Measurements from ENCODE around the gene ACOT13. TPM values are rescaled to one million over a fixed set of nuclear protein-coding genes. Genes with fewer than 3 reads are reported as not detected.

Gene ACOT13
- 9.2 TPM for total RNA-seq (2013)
- polyA plus RNA-seq (10 to 100 TPM in 2 of 3 donors, 1 to 10 TPM in 1; 1.7 to 20.1 (median 14.5) TPM), polyA minus RNA-seq (0.83 and 2.0 TPM in 2 replicates), total RNA-seq (1.3 to 7.2 (median 3.7) reads per million in 11 experiments)

DNA sequence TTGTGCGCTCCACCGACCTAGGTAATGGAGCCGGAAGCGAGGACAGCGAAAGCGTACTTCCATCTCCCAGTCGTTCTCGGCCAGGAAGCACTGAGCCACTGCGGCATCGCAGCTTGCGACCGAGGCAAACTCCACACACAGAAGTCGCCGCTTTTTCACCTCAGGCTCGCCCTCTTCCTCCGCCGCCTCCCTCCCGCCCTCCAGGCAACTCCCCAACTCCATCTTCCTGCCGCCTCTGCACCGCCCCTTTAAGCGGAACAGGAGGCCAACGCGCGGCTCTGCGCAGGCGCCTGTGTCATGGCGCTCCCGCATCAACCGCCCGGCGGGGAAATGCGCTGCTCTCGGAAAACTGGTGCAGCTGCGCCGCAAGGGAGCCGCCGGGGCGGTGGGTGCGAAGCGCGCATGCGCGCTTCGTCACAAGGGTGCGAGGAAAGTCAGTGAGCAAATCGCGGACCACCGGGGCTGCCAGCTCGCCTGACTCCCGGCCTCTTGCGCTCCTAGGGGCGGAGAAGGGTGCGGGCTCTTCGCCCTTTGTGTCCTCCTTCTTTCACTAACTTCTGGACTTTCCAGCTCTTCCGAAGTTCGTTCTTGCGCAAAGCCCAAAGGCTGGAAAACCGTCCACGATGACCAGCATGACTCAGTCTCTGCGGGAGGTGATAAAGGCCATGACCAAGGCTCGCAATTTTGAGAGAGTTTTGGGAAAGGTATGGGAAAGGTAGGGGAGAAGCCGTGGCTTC is at the start of gene ACOT13, which contains the start of gene TDP2:
Gene ACOT13 (plus strand): TSS at position 437 of the 737 bp plus-strand sequence. CDS start 187 bp downstream, at position 624.
Gene TDP2 (minus strand): TSS at position 259 of the 737 bp plus-strand sequence. CDS start 37 bp downstream, at position 222.
- peaks cover 49% of the 10 kb centered on the region for H3K79me2 ChIP-seq (ENCODE audit: insufficient read depth, low read length)
- H3K4me1 ChIP-seq (ENCODE audit: control insufficient read depth in 1 of 2, insufficient read depth in 2 of 2, low read length in 2 of 2): peaks cover 21 to 29% of the 10 kb centered on the region in 2 donors
- H3K9ac ChIP-seq (ENCODE audit: insufficient read depth, low read length, poor library complexity, severe bottlenecking): peak within 1 kb of the TSS; percentile 81
- DNase-seq: peak; percentile 96 to 99 (median 96)
- H3K36me3 Mint-ChIP-seq: peaks cover 28 to 34% of the 10 kb centered on the region in 2 donors
- H2AFZ ChIP-seq (ENCODE audit: insufficient read depth, low read depth, low read length, poor library complexity, severe bottlenecking): peak within 1 kb of the TSS; percentile 91
- H3K4me3 ChIP-seq (replicated peaks in 1 of 3; ENCODE audit: low read depth in 2 of 3, low read length in 3 of 3): peak within 1 kb of the TSS; percentile 79 to 99 (median 90)
- TF ChIP-seq, protein P1, sequence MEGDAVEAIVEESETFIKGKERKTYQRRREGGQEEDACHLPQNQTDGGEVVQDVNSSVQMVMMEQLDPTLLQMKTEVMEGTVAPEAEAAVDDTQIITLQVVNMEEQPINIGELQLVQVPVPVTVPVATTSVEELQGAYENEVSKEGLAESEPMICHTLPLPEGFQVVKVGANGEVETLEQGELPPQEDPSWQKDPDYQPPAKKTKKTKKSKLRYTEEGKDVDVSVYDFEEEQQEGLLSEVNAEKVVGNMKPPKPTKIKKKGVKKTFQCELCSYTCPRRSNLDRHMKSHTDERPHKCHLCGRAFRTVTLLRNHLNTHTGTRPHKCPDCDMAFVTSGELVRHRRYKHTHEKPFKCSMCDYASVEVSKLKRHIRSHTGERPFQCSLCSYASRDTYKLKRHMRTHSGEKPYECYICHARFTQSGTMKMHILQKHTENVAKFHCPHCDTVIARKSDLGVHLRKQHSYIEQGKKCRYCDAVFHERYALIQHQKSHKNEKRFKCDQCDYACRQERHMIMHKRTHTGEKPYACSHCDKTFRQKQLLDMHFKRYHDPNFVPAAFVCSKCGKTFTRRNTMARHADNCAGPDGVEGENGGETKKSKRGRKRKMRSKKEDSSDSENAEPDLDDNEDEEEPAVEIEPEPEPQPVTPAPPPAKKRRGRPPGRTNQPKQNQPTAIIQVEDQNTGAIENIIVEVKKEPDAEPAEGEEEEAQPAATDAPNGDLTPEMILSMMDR (IDR thresholded peaks at IDR 0.05): peak; percentile 65
- peaks cover 0 to 9% of the 10 kb centered on the region in 2 donors for H3K9me3 ChIP-seq (replicated peaks in 1 of 2; ENCODE audit: control insufficient read depth in 1 of 2, insufficient read depth in 1 of 2, low read length in 2 of 2)
- H3K36me3 ChIP-seq (replicated peaks in 1 of 2; ENCODE audit: control insufficient read depth in 1 of 2, insufficient read depth in 2 of 2, low read length in 2 of 2): peaks cover 23 to 27% of the 10 kb centered on the region in 2 donors
- no peaks in the 10 kb centered on the region for H3K27me3 ChIP-seq (ENCODE audit: control insufficient read depth in 2 of 2, insufficient read depth in 2 of 2, low read length in 2 of 2)
- H3K9me3 Mint-ChIP-seq: peaks cover 0 to 17% (median 11%) of the 10 kb centered on the region in 7 donors
- intact Hi-C loops (cut with micrococcal nuclease): loop anchor here (2.0 to 10.0 kb wide), 2 partner anchors 58 to 108 kb away; partner anchors contain the start of gene GMNN (in 1 of the 2)
- peaks cover 0 to 2% (median 0%) of the 10 kb centered on the region in 3 donors for H3K27me3 Mint-ChIP-seq (ENCODE audit: low read depth in 3 of 3)
- peak within 1 kb of the TSS; percentile 96 to 98 for H3K4me3 Mint-ChIP-seq
- H4K20me1 ChIP-seq (ENCODE audit: insufficient read depth, low read length): peaks cover 5% of the 10 kb centered on the region
- H3K4me1 Mint-ChIP-seq: peaks cover 40% of the 10 kb centered on the region
- WGBS (ENCODE audit: insufficient coverage): under 1% methylated on average over 56 of the region's 62 CpGs
- peak within 1 kb of the TSS; percentile 94 to 99 (median 98) for H3K27ac Mint-ChIP-seq
- H3K4me2 ChIP-seq (replicated peaks; ENCODE audit: extremely low read depth, low read length, poor library complexity, severe bottlenecking): peak within 1 kb of the TSS; percentile 83
- peak within 1 kb of the TSS; percentile 91 to 94 for H3K27ac ChIP-seq (ENCODE audit: low read depth in 1 of 2, low read length in 2 of 2)

DNA sequence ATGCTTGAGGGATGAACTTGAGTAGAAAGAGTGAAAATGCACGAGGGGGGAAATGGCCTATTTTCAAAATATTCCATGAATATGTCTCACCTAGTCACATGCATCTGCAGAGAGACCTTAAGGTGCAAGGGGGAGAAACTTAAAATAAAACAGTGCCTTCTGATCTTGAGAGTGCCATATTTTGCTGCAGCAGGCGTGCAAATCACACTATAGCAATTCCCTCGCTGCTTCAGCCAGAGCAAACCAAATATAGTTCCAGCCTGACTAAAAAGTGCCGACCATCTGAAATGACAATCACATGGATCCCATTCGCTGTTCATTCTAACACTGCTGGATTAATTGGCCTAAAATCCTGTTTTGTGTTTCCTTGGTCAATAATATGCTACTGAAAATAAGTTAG is 47.2 kb upstream of the ACOT13 start:
- Mint-ChIP-seq H3K27ac (no peak overlapping the region), H3K9me3 (peaks cover 0 to 2% (median 0%) of the 10 kb centered on the region in 7 donors), H3K36me3 (no peaks in the 10 kb centered on the region), H3K4me3 (no peak overlapping the region), H3K27me3 (ENCODE audit: low read depth in 3 of 3) (peaks cover 2 to 5% (median 3%) of the 10 kb centered on the region in 3 donors), H3K4me1 (no peaks in the 10 kb centered on the region)
- no peaks in the 10 kb centered on the region for H3K27me3 ChIP-seq (ENCODE audit: control insufficient read depth in 2 of 2, insufficient read depth in 2 of 2, low read length in 2 of 2)
- no peaks in the 10 kb centered on the region for H3K79me2 ChIP-seq (ENCODE audit: insufficient read depth, low read length)
- no peak overlapping the region for H2AFZ ChIP-seq (ENCODE audit: insufficient read depth, low read depth, low read length, poor library complexity, severe bottlenecking)
- no peak overlapping the region for H3K27ac ChIP-seq (ENCODE audit: low read depth in 1 of 2, low read length in 2 of 2)
- no peaks in the 10 kb centered on the region for H3K9me3 ChIP-seq (replicated peaks in 1 of 2; ENCODE audit: control insufficient read depth in 1 of 2, insufficient read depth in 1 of 2, low read length in 2 of 2)
- no peak overlapping the region for H3K9ac ChIP-seq (ENCODE audit: insufficient read depth, low read length, poor library complexity, severe bottlenecking)
- no peak for DNase-seq
- no peaks in the 10 kb centered on the region for H3K4me1 ChIP-seq (ENCODE audit: control insufficient read depth in 1 of 2, insufficient read depth in 2 of 2, low read length in 2 of 2)
- intact Hi-C loops (cut with micrococcal nuclease): no loop called here
- no peak overlapping the region for H3K4me3 ChIP-seq (replicated peaks in 1 of 3; ENCODE audit: low read depth in 2 of 3, low read length in 3 of 3)
- H4K20me1 ChIP-seq (ENCODE audit: insufficient read depth, low read length): no peaks in the 10 kb centered on the region
- WGBS (ENCODE audit: insufficient coverage): 100% methylated on average over 2 of the region's 5 CpGs
- TF ChIP-seq, protein P1 (IDR thresholded peaks at IDR 0.05): no peak
- no peak overlapping the region for H3K4me2 ChIP-seq (replicated peaks; ENCODE audit: extremely low read depth, low read length, poor library complexity, severe bottlenecking)
- H3K36me3 ChIP-seq (replicated peaks in 1 of 2; ENCODE audit: control insufficient read depth in 1 of 2, insufficient read depth in 2 of 2, low read length in 2 of 2): no peaks in the 10 kb centered on the region

All from CD14-positive monocyte (primary cell).